DOHH2 (cell line): Measurements from ENCODE around the gene ATP8B4.

Experiments used
- CTCF ChIP-seq: fragments of 200-600 bp; sonication (generic); IDR thresholded peaks from one replicate; pipeline ENCODE4 v1.5.1; 2014; ENCODE audit warnings: antibody characterized with exemption, mild to moderate bottlenecking, low read depth, low read length; ENCODE audit not compliant: poor library complexity, severe bottlenecking
- EZH2phosphoT487 ChIP-seq: fragments of 200-600 bp; sonication (generic); IDR thresholded peaks from 2 replicates; pipeline ENCODE4 v1.6.1; 2017; ENCODE audit warnings: borderline replicate concordance, mild to moderate bottlenecking, antibody characterized with exemption, low read length, moderate library complexity, mixed read lengths

- TF ChIP-seq CTCF (no peak), EZH2phosphoT487 (no peak)
Observed at GRCh38 chr15:50059203-50059772, 59.7 kb downstream of the ATP8B4 start.
